Naive B cell (primary cell): ENCODE measurements around the gene MYCN. TPM values are rescaled to one million over a fixed set of nuclear protein-coding genes. Genes with fewer than 3 reads are reported as not detected.

ENCODE experiments used
- ATAC-seq, 2 donors: fragments of 150-1000 bp; cut with Tn5 transposase; 2 replicates each; pipeline ENCODE4 v1.10.0; 2021; ENCODE audit warnings: low read depth in 2 of 2, mild to moderate bottlenecking in 2 of 2, moderate library complexity in 2 of 2
- DNase-seq: peaks from one replicate; pipeline ENCODE4 v3.0.0; 2022
- H3K27ac Mint-ChIP-seq, 6 donors: one replicate each; pipeline ENCODE4 v1.8.0; 2020 to 2022; ENCODE audit warnings: mild to moderate bottlenecking in 6 of 6, mixed read lengths in 6 of 6, moderate library complexity in 5 of 6, inconsistent platforms in 2 of 6
- H3K27me3 Mint-ChIP-seq, 3 donors: one replicate each; pipeline ENCODE4 v1.8.0; 2021 to 2022; ENCODE audit warnings: mixed read lengths in 3 of 3, mild to moderate bottlenecking in 1 of 3
- H3K36me3 Mint-ChIP-seq, 2 donors: one replicate each; pipeline ENCODE4 v1.8.0; 2020 to 2022; ENCODE audit warnings: mixed read lengths in 2 of 2, inconsistent platforms in 1 of 2, mild to moderate bottlenecking in 1 of 2
- H3K4me1 Mint-ChIP-seq, 3 donors: one replicate each; pipeline ENCODE4 v1.8.0; 2020 to 2022; ENCODE audit warnings: mixed read lengths in 3 of 3, inconsistent platforms in 1 of 3, mild to moderate bottlenecking in 1 of 3, moderate library complexity in 1 of 3
- H3K4me3 Mint-ChIP-seq, 8 donors: one replicate each; pipeline ENCODE4 v1.8.0; 2020 to 2022; ENCODE audit warnings: mild to moderate bottlenecking in 8 of 8, mixed read lengths in 8 of 8, moderate library complexity in 8 of 8, inconsistent platforms in 2 of 8
- H3K9me3 Mint-ChIP-seq, 7 donors: one replicate each; pipeline ENCODE4 v1.8.0; 2020 to 2022; ENCODE audit warnings: mixed read lengths in 7 of 7, mild to moderate bottlenecking in 5 of 7, inconsistent platforms in 2 of 7, moderate library complexity in 1 of 7
- polyA plus RNA-seq, 6 donors: library from polyadenylated mRNA; unstranded; fragments of 300-500 nt; fragmentation: Illumina TruSeq; gene quantifications; one replicate each; pipeline ENCODE4 v1.2.3, GENCODE V29; 2021; ENCODE audit warnings: low read depth in 6 of 6

MYCN gene
- polyA plus RNA-seq, 6 donors from 2014 or later: not detected

DNA sequence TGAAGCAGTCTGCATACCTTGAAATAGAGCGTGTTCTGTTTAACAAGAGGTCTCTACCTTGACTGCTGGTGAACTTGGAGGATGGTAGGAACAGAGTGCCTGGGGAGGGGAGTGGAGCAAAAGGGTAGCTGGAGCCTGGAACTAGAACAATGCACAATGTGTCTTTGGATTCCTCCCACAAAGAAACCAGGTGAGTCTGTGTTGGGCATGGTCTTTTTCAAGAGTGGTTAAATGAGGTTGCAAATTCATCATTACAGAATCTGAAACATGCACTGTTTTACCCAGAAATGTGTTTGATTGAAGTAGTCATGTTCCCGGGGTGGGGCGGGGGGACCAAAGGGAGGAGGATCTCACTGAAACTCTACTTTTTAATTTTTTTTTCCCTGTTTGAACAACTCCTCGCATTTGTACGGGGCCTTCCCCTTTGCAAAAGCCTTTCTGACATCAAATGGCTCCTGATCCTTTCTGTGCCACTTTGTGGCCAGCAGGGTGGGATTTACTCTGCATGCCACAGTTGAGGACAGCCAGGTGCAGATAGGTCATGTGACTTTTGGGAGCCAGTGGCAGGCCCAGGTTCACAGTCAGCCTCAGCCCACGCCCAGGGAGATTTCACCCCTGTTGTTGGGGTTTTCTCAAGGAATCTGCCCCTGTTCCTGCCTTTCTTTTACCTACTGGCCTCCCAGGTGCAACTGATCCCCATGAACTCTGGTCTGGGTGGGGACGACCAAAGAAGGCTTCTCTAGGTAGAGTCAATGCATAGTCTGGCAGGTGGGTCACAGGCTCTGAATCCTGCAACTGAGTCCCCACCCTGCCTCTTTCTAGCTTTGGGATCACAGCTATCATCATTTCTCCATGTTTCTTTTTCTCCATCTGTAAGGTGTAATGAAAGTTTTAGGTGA is 28.2 kb downstream of the MYCN start:
- Mint-ChIP-seq H3K4me3 (no peak overlapping the region), H3K4me1 (peaks cover 11 to 18% (median 14%) of the 10 kb centered on the region in 3 donors), H3K27me3 (peaks cover 0 to 8% (median 5%) of the 10 kb centered on the region in 3 donors), H3K36me3 (no peaks in the 10 kb centered on the region), H3K27ac (no peak overlapping the region), H3K9me3 (no peaks in the 10 kb centered on the region)
- ATAC-seq: no peak
- DNase-seq: no peak

DNA sequence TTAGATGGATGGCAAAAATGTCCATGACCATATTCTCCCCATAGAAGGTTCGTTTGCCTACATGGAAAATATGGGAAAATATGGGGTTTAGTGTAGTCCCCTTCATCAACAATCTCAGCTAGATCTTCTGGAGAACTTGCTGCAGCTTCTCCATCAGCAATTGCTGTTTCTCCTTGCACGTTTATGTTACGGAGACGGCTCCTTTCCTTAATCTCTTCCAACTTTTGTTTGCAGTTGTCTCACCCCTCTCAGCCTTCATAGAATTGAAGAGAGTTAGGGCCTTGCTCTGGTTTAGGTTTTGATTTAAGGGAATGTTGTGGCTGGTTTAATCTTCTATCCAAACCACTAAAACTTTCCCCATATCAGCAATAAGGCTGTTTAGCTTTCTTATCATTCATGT is 28.9 kb downstream of the MYCN start:
- no peak overlapping the region for H3K4me3 Mint-ChIP-seq
- no peak for ATAC-seq
- H3K4me1 Mint-ChIP-seq: peaks cover 11 to 18% (median 14%) of the 10 kb centered on the region in 3 donors
- no peak overlapping the region for H3K27ac Mint-ChIP-seq
- H3K36me3 Mint-ChIP-seq: no peaks in the 10 kb centered on the region
- peaks cover 0 to 8% (median 5%) of the 10 kb centered on the region in 3 donors for H3K27me3 Mint-ChIP-seq
- H3K9me3 Mint-ChIP-seq: no peaks in the 10 kb centered on the region
- DNase-seq: no peak

DNA sequence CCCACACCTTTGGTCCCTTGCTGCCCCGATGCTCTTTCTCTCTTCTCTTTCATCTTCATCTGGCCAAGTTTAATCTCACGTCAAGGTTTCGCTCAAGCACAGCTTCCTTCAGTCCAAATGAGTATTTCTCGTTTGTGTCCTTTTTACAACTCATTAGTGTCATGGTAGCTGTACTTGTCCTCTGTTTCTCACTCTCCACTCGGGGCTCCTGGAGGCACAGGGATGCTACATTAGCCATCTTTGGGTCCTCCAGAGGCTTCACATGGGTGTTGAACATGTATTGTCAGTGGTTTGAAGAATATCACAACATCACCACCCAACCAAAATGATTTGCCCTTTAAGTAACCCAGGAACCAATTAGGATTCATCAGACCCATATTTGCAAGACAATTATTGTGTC is 30.4 kb downstream of the MYCN start:
- DNase-seq: no peak
- no peak overlapping the region for H3K4me3 Mint-ChIP-seq
- H3K27ac Mint-ChIP-seq: peak overlapping the region in 1 of 6 donors; percentile 40
- ATAC-seq: no peak
- H3K36me3 Mint-ChIP-seq: no peaks in the 10 kb centered on the region
- peaks cover 0 to 8% (median 5%) of the 10 kb centered on the region in 3 donors for H3K27me3 Mint-ChIP-seq
- H3K9me3 Mint-ChIP-seq: peaks cover 0 to 2% (median 0%) of the 10 kb centered on the region in 7 donors
- H3K4me1 Mint-ChIP-seq: peaks cover 8 to 12% (median 9%) of the 10 kb centered on the region in 3 donors

DNA sequence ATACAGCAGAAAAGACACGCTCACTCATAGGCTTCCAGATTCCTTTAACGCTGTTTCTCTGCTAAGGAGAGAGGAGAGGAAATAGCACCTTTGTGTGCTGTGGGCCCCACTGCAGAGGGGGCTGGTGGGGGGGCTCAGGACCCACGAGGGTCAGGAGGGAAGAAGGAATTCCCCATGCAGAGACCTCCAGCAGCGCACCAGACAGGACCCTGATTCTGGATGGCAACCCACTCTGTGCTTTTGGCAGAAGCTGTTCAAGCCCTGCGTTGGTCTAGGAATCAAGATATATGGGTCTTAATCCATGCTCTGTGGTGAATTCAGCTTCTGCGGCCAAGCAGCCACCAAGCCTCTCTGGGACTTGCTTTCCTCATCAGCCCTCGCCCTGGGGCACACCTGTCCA is 31.0 kb downstream of the MYCN start:
- Mint-ChIP-seq H3K36me3 (no peaks in the 10 kb centered on the region), H3K27me3 (peaks cover 0 to 8% (median 5%) of the 10 kb centered on the region in 3 donors)

DNA sequence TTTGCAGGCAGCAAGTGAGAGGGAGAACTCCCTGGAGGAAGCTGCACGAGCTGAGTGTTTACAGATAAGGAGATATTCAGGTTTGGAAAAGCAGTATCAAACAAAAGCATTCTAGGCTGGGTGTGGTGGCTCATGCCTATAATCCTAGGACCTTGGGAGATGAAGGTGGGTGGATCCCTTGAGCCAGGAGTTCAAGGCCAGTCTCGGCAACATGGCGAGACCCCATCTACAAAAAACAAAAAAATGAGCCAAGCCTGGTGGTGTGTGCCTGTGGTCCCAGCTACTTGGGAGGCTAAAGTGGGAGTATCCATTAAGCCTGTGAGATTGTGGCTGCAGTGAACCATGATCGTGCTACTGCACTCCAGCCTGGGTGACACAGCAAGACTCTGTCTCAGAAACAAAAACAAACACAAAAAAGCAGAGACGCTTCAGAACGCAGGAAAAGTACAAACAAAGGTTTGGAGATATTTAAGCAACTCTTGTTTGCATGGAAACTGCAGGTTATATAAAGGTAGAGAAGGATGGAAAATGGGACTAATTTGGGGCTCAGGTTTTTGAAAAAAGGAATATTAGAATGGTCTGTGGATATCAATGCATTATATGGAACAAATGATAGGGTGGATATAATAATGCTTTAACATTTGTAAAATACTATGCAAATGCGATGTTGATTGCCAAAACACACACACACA is 31.6 kb downstream of the MYCN start:
- Mint-ChIP-seq H3K4me3 (no peak overlapping the region), H3K27me3 (peaks cover 0 to 8% (median 5%) of the 10 kb centered on the region in 3 donors), H3K27ac (no peak overlapping the region), H3K4me1 (no peaks in the 10 kb centered on the region), H3K9me3 (peaks cover 0 to 2% (median 0%) of the 10 kb centered on the region in 7 donors), H3K36me3 (no peaks in the 10 kb centered on the region)
- DNase-seq (no peak), ATAC-seq (no peak)

More for the DNA sequence above, 31.0 kb downstream of the MYCN start:
- H3K4me1 Mint-ChIP-seq: peaks cover 2 to 6% (median 2%) of the 10 kb centered on the region in 3 donors
- no peak for ATAC-seq
- DNase-seq: no peak
- no peak overlapping the region for H3K4me3 Mint-ChIP-seq
- H3K27ac Mint-ChIP-seq: no peak overlapping the region
- H3K9me3 Mint-ChIP-seq: peaks cover 0 to 2% (median 0%) of the 10 kb centered on the region in 7 donors

DNA sequence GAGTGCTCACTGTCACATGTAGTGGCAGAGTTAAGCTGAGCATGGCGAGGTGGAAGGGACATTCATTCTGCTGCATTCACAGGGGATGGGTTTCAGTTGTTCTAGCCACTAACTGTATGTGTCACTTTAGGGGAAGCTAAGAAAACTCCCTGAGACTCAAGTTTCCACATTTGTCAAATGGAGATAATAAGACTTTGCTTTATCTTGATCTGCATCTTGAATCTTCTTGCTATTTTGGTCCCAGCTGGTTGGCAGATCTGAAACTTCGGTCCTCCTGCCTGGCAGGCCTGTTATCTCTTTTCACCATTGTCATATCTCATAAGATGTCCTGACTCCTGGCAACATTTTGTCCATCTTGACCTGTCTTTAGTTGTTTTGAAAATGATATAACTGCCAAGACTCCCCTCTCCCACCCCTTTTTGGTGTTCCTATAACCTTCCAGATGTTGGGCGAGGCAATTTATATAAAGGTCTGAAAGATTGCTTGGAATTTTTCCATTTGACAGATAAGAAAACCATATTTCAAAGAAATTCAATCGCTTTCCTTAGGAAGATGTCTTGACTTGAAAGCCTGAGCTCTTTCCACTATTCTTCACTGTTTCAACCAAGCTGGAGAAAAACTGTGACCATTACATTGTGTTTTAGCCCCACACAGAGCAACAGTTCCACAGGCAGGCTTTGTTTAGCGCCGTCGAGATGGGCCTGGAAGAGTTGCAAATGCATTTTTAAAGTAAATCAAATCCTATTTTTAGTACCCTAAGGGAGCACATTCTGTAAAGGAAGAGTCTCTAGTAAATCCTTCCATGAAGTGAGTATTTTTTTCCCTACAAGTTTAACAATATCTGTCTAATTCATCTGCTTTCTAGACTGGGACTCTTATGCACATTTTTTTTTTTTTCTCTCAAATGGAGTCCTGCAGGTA is 33.4 kb downstream of the MYCN start:
- Mint-ChIP-seq H3K9me3 (peaks cover 0 to 2% (median 0%) of the 10 kb centered on the region in 7 donors), H3K4me3 (no peak overlapping the region), H3K27ac (peak overlapping the region in 1 of 6 donors; percentile 31), H3K27me3 (peaks cover 0 to 8% (median 5%) of the 10 kb centered on the region in 3 donors), H3K36me3 (no peaks in the 10 kb centered on the region), H3K4me1 (no peaks in the 10 kb centered on the region)
- DNase-seq (no peak), ATAC-seq (no peak)

DNA sequence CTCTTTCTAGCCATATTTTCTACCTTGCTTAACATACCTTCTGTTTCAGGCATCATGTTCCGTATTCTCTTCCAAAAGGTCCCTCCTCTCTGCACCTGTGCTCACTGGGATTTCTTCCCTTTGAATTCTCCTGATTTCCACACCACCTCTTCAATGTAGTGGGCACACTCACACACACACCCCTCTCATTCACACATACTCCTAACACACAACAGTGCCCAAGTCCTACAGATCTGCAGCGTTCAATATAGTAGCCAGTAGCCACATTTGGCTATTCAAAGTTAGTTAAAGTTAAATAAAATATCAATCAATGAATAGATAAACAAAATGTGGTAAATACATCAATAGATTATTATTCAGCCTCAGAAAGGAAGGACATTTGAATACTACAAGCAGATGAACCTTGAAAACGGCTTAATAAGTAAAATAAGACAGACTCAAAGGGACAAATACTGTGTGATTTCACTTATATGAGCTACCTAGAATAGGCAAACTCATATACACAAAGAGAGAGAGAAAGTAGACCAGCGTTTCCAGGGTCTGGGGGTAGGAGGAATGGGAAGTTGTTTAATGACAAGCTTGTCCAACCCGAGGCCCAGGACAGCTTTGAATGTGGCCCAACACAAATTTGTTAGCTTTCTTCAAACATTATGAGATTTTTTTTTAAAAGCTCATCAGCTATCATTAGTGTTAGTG is 34.4 kb downstream of the MYCN start:
- Mint-ChIP-seq H3K9me3 (peaks cover 0 to 2% (median 0%) of the 10 kb centered on the region in 7 donors), H3K4me3 (no peak overlapping the region), H3K4me1 (no peaks in the 10 kb centered on the region), H3K36me3 (no peaks in the 10 kb centered on the region), H3K27ac (no peak overlapping the region), H3K27me3 (peaks cover 0 to 8% (median 5%) of the 10 kb centered on the region in 3 donors)
- DNase-seq: no peak
- ATAC-seq: no peak

DNA sequence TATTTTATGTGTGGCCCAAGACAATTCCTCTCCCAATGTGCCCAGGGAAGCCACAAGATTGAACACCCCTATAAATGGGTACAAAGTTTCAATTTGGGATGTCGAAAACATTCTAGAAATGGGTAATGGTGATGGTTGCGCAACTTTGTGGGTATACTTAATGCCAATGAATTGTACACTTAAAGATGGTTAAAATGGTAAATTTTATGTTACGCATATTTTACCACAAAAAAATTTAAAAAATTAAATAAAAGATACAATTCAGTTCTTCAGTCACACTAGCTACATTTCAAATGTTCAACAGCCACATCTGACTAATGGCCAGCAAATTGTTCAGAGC is 34.9 kb downstream of the MYCN start:
- Mint-ChIP-seq H3K4me3 (no peak overlapping the region), H3K9me3 (peaks cover 0 to 2% (median 0%) of the 10 kb centered on the region in 7 donors), H3K27me3 (peaks cover 4 to 8% (median 5%) of the 10 kb centered on the region in 3 donors), H3K36me3 (no peaks in the 10 kb centered on the region), H3K27ac (no peak overlapping the region), H3K4me1 (no peaks in the 10 kb centered on the region)
- ATAC-seq (no peak), DNase-seq (no peak)

DNA sequence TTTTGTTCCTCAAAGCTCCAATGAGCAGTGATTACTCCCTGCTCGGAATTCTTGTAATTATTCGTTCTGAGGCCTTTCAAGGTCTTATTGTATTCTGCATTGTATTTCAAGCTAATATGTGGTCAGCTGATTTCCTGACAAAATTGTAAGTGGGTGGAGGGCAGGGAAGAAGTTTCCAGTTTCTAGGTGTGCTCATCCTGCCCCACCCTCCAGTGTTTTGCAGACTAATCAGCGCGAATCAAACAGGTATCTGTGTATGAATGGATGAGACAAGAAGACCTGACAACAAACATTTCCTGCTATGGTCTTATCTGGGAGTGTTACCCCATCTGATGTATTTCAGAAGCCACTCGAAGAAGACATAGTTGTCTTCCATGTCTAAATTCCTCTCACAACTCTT is 35.3 kb downstream of the MYCN start:
- no peak overlapping the region for H3K27ac Mint-ChIP-seq
- peaks cover 0 to 2% (median 0%) of the 10 kb centered on the region in 7 donors for H3K9me3 Mint-ChIP-seq
- DNase-seq (no peak), ATAC-seq (no peak)
- H3K36me3 Mint-ChIP-seq: no peaks in the 10 kb centered on the region
- peaks cover 2 to 4% (median 3%) of the 10 kb centered on the region in 3 donors for H3K27me3 Mint-ChIP-seq
- H3K4me1 Mint-ChIP-seq: no peaks in the 10 kb centered on the region
- H3K4me3 Mint-ChIP-seq: no peak overlapping the region

DNA sequence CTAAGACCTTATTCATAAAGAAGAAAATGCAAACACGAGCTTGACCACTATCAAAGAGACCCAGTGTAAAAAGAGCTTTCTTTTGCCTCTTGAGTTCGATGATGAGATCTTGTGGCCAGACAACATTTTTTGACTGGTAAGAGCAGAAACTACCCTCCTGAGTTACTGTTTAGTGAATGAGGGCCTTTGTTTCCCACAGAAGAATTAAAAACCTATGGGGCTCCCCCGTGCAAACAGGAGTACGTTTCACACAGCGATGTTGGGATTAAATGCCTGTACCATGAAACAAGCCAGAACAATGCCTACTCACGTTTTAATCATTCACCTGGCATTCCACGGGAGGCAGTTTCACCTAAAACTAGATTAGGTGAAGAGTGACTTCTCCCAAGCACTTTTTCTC is 36.0 kb downstream of the MYCN start:
- no peaks in the 10 kb centered on the region for H3K36me3 Mint-ChIP-seq
- H3K4me1 Mint-ChIP-seq: no peaks in the 10 kb centered on the region
- peaks cover 0 to 2% (median 0%) of the 10 kb centered on the region in 7 donors for H3K9me3 Mint-ChIP-seq
- H3K27me3 Mint-ChIP-seq: peaks cover 0 to 4% (median 0%) of the 10 kb centered on the region in 3 donors
- H3K27ac Mint-ChIP-seq: peak overlapping the region in 1 of 6 donors; percentile 59
- no peak for DNase-seq
- no peak for ATAC-seq
- H3K4me3 Mint-ChIP-seq: no peak overlapping the region

DNA sequence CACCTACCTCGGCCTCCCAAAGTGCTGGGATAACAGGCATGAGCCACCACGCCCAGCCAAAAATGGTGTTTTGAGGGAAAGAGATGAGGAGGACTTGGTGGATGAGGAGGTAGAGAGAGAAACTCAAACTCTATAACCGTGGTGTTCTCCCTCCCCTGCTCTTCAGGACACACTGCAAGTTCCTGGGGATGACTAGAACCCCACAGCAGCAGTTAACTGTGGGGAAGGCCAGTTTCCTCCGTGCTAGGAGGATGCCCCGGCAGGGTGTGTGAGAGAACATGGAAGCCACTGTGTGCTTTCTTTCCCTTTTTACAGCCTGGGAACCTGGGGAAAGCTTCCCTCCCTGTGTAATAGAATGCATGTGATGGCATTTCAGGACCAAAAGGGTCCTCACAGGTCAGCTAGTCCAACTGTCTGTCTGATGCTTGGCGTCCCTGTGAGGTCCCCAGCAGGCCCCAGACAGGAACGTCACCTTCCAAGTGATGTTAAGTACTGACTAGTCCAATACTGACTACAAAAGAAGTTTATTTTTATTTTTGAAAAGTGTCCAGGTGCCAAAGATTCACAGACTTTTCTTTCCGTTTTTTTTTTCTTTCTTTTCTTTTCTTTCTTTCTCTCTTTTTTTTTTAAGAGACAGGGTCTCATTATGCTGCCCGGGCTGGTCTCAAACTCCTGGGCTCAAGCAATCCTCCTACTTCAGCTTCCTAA is 38.9 kb downstream of the MYCN start:
- ATAC-seq (no peak), DNase-seq (no peak)
- H3K9me3 Mint-ChIP-seq: peaks cover 0 to 2% (median 0%) of the 10 kb centered on the region in 7 donors
- peak overlapping the region in 1 of 8 donors; percentile 42 for H3K4me3 Mint-ChIP-seq
- H3K27me3 Mint-ChIP-seq: peaks cover 0 to 4% (median 0%) of the 10 kb centered on the region in 3 donors
- no peaks in the 10 kb centered on the region for H3K36me3 Mint-ChIP-seq
- no peaks in the 10 kb centered on the region for H3K4me1 Mint-ChIP-seq
- no peak overlapping the region for H3K27ac Mint-ChIP-seq
